GM12873 (cell line): ENCODE measurements around the gene ZNF837.

Experiments used
- TF ChIP-seq, protein P1 (sequence below): IDR thresholded peaks from 2 replicates; pipeline ENCODE4 v1.5.1; 2012; ENCODE audit warnings: low read depth, mild to moderate bottlenecking, moderate library complexity, low read length, control low read depth; ENCODE audit not compliant: insufficient read depth; ENCODE audit errors: missing control alignments

ZNF837 gene

DNA sequence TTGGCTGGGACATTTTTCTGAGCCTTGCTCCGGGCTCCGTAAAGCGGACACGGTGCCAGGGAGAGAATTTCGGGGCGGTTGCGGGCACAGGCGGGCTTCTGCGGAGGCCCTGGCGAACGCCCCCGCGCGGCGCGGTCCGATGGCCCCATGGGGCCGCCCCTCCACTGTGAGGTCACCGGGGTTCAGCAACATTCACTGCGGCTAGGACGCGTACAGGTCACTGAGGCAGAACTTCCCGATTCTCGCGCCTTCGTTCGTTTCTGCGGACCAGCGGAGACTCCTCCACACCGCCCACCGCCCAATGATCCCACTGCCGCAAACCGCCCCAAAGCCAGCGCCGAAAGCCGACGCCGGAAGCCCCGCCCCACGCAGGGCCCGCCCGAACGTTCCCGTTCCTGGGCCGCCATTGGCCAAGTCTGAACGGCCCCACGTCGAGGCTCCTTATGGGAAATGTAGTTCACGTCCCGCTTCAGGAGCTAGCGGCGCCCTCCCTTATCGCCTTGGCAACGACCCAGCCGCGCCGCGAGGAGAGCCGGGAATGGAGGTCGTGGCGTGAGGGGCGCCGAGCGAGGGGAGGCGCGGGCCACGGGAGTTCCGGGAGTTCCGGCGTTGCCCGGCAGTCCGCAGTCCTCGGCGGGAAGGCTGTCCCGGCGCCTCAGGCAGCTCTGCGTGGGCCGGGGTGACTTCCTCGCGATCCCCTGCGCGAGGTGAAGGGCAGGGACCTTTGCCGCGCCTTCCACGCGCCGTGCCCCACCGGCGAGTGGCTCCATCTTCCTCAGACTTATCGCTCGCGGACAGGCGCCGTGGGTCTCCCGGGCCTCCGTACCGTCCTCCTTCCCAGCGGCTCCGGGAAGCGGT is 27.6 kb upstream of the ZNF837 start, which contains the start of gene ZNF584:
TSS of gene ZNF584 (plus strand) at position 498 of the 858 bp plus-strand sequence. CDS start 499 bp downstream, outside the sequence.
- TF ChIP-seq, protein P1, sequence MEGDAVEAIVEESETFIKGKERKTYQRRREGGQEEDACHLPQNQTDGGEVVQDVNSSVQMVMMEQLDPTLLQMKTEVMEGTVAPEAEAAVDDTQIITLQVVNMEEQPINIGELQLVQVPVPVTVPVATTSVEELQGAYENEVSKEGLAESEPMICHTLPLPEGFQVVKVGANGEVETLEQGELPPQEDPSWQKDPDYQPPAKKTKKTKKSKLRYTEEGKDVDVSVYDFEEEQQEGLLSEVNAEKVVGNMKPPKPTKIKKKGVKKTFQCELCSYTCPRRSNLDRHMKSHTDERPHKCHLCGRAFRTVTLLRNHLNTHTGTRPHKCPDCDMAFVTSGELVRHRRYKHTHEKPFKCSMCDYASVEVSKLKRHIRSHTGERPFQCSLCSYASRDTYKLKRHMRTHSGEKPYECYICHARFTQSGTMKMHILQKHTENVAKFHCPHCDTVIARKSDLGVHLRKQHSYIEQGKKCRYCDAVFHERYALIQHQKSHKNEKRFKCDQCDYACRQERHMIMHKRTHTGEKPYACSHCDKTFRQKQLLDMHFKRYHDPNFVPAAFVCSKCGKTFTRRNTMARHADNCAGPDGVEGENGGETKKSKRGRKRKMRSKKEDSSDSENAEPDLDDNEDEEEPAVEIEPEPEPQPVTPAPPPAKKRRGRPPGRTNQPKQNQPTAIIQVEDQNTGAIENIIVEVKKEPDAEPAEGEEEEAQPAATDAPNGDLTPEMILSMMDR = peak; percentile 16

DNA sequence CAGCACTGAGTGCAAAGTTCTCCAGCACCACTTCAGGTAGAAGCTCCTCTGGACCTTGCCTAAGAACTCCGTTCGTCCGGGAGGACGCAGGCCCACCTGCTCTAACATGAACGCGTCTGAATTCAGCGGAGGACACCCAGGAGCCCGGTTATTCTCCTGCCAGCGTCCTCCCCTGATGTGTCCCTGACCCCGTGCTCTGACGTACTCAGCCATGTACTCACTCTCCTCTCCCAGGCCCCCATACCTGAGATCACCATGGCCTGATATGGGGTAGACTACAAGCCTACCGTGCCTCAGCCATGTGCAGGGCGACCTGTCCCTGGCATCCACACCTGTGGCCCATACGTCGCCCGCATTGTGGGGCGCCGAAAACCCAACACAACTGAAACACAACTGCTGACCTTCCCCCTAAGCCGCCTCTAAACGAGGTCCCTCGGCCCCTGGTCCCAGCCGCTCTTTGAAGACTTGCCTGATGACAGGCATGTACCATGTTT is 26.9 kb upstream of the ZNF837 start:
- TF ChIP-seq, protein P1 = no peak

DNA sequence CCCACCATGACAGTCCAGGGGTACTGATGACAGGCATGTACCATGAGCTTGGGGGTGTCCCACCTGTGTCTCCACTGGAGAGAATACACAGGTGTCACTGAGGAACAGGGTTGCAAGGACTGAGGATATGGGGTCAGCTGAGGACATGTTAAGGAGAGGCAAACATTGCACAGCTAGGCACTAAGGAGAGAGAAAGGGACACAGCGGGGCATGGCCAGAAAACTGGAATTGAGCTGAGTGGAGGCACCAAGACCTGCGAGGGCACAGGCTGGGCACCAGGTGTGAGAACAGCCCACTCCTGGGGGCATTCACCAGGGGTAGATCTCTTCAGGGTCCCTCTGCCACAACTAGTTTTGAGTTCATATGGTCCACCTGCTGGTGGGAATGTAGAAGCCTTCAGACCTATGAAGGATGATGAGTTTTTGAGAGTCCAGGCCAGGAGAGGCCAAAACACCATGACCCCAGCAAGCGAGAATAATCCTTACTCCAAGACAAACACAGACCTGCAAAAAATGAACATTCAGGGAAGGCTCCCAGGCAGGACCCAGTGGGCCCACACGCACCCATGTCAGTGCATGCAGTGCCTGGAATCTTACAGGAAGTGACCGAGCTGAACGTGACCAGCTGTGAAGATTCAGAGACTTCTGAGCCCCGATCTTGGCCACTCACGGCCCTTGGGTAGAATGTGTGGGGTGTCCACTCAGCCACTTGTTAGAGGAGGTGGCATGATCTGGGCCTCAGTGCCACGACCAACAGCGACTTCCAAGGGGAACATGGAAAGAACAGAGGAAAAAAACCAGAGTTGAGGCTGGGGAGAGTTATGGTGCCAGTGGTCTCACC is 26.2 kb upstream of the ZNF837 start:
- TF ChIP-seq, protein P1 = peak; percentile 45

DNA sequence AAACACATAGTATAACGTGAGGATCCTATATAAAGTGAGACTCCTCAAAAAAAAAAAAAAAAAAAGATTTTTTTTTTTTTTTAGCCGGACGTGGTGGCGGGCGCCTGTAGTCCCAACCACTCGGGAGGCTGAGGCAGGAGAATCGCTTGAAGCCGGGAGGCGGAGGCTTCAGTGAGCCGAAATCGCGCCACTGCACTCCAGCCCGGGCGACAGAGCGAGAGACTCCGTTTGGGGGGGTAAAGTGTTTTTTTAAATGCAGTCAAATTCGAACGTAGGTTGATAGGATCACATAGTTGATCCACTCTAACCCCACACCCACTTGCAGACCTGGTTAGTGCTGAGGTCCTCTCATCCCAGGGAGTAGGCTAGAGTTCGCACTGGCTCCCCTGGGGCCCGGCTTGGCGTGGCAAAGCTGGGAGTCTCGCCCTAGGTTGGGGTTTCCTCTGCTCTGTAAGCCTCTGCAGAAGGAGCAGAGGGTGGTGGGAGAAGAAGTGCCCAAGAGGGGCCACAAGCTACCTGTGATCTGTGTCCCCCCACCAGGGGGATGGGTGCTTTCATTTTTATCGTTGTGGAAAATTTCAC is 21.1 kb upstream of the ZNF837 start:
- TF ChIP-seq, protein P1 = no peak

DNA sequence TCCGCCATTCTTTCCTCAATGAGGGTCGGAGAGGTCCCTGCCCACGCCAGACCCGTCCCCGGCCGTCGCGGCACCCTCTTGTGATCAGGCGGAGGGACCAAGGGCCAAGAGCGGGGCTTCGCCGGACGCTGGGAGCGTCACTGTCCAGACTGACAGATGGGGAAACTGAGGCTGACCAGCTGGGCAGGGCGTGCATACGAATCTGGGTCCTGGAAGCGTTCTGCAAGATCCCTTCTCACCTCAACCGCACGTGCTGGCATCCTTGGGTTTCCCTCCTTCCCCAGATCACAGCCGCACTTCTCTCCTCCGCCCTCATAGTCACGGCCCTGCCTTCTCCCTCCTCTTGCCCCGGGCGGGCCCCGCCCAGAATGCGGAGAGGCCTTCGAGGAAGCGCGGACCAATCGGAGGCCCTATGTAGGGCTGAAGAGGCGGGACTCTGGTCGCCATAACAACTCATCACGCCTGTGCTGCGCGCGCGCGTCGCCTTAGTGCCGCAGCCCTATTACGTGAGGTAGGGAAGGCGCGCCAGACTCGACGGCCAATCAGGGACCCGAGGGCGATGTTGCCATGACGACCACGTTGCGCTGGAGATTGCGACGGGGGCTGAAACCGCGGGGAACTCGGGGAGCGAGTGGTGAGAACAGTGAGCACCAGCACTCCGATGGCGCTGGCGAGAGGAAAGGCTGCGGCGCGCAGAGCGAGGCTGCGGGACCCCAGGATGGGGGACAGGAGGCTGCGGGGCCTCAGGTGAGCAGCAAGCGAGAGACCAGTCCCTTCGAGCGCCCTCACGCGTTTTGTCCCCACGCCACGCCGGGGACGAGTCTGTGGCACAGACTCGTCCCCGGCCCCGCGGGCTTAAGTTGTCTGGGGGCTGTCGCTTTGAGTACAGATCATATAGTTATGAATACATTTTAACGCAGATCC is 20.3 kb upstream of the ZNF837 start:
- TF ChIP-seq, protein P1 = peak; percentile 9

DNA sequence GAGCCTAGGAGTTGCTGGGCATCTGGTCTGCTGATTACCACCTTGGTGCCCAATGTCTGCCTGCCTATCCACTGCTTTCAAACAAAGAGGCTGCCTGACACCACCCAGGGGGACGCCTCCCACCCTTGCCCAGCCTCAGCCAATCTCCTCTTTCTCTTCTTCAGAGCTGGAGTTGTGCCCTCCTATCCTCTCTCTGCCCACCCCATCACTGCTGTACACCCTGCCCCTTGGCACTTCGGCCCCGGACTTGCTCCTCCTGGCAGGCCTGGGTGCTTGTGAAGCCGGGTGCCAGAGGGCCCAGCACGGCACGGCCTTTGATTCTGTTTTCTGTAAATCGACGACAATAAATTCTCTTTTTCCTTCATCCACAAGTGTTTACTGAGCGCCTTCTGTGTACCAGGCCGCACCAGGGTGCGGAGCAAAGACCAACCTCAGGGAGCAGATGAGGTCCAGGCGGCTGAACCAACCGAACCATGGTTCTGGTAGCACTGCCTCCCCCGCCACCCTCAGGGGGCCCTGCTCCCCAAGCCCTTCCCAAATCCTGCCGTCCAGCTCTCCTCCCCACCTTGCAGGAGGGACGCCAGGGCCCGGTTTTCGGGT is 19.6 kb upstream of the ZNF837 start:
- TF ChIP-seq, protein P1 = no peak
